Cardiac fibroblast (primary cell): ENCODE results near the gene LRMDA.

Experiments used
- DNase-seq, 2 donors: peaks; one replicate each; pipeline versions ENCODE4 v3.0.0 to v3.0.0-alpha.2; 2010; ENCODE audit warnings: low read depth in 2 of 2
- H3K4me3 ChIP-seq, 2 donors: replicated peaks in 1 of 2; 1 replicate in 1 of 2; 2 replicates in 1 of 2; pipeline ENCODE4 v1.5.1; 2011; ENCODE audit warnings: low read depth in 2 of 2, low read length in 2 of 2, mild to moderate bottlenecking in 2 of 2, moderate library complexity in 1 of 2
- TF ChIP-seq, protein P1 (sequence below): IDR thresholded peaks from one replicate; pipeline ENCODE4 v1.5.1; 2011; ENCODE audit warnings: low read depth, mild to moderate bottlenecking, low read length, inconsistent platforms

Gene LRMDA

DNA sequence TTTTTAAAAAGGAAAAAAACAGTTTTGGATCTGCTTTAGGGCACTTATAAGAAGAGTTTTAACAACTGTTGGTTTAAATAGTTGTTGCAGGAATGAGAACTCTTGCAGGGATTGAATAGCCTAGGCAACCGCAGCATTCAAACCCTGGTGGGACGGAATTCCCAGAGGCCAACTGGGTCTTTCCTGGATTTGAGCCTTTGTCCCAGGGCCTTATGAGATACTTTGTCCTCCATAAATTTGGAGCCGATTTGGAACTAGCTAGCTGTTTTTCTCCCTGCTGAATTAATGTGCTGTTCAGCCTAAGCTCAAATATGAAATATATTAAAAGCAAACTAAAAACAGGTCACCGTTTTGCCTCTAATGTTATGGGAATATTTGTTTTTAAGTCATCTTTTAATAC is 109.6 kb downstream of the LRMDA start:
- TF ChIP-seq, protein P1, sequence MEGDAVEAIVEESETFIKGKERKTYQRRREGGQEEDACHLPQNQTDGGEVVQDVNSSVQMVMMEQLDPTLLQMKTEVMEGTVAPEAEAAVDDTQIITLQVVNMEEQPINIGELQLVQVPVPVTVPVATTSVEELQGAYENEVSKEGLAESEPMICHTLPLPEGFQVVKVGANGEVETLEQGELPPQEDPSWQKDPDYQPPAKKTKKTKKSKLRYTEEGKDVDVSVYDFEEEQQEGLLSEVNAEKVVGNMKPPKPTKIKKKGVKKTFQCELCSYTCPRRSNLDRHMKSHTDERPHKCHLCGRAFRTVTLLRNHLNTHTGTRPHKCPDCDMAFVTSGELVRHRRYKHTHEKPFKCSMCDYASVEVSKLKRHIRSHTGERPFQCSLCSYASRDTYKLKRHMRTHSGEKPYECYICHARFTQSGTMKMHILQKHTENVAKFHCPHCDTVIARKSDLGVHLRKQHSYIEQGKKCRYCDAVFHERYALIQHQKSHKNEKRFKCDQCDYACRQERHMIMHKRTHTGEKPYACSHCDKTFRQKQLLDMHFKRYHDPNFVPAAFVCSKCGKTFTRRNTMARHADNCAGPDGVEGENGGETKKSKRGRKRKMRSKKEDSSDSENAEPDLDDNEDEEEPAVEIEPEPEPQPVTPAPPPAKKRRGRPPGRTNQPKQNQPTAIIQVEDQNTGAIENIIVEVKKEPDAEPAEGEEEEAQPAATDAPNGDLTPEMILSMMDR, result no peak
- DNase-seq, result no peak

DNA sequence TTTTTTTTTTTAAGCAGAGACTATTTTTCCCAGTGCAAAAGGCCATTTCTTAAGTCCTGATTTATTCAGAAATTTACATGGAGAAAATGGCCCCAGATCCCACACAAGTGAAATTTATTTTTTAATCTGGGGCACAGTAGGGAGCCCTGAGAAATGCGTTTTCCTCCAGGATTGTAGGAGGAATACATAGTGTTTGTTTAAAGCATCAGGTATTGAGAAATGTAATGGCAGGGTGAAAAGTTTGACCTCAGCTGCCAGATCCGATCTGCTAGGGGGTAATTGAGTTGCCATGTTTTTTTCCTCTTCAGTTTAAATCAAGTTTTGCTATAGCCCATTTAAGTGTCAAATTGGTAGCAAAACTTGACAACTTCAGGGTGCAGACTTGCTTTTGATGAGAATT is 110.0 kb downstream of the LRMDA start:
- DNase-seq, result no peak
- H3K4me3 ChIP-seq, result no peak overlapping the region
- TF ChIP-seq, protein P1, result no peak

More for the DNA sequence above, 109.6 kb downstream of the LRMDA start:
- no peak overlapping the region for H3K4me3 ChIP-seq

DNA sequence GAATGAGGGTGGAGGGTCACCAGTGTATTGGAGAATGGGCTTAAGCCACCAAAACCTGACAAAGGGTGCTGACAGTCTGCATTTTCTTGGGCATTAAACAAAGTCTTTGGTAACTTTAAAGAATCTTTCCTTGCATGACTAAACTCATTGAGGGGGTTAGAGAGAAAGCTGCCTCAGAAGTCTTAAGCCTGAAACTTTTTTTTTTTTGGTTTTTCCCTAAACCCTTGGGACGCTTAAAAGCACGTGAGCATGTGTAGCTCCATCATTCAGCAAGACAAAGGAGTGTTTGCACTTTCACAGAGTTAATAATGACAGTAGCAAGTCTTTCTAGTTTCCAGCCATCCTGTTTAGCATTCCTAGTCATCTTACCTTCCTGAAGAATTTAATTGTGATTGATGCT is 110.7 kb downstream of the LRMDA start:
- TF ChIP-seq, protein P1, result no peak
- no peak for DNase-seq
- no peak overlapping the region for H3K4me3 ChIP-seq

DNA sequence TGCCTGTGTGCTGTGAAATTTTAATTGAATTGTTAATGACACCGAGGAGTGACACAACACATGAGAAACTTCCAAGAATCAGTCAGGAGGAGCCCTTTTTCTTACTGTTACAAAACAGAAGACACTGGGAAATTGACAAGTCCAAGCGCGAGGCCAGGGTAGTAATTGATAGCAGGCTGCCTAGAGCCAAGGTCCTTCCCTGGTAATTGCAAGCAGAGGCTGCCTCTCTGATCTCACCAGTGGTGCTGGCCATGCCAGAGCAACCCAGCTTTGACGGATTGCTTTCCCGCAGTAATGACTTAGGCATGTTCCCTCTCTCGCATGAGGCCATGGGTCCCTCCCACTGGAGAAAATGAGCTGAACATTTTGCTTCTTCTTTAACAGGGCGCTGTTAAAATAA is 111.5 kb downstream of the LRMDA start:
- peak; percentile 28 to 42 for DNase-seq
- TF ChIP-seq, protein P1, result no peak
- no peak overlapping the region for H3K4me3 ChIP-seq

DNA sequence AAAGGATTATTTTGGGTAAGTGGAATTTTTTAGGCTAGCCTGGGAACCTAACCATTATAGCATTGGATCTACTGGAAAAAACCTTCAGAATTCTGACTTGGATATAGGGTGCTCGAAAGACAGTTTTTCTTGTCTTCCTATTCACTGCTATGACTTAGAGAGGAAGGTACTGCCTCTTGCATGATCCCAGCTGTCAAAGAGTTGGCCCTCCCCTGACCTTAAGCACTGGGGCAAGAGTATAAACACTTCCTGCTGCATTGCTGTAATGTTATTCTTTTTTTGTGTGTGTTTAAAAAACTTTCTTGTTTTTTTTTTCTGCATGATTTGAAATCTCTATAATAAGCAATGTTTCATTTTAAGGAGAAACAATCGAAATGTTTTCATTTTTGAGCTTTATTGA is 113.0 kb downstream of the LRMDA start:
- TF ChIP-seq, protein P1, result no peak
- DNase-seq, result peak in 1 of 2 donors; percentile 18
- H3K4me3 ChIP-seq, result no peak overlapping the region

DNA sequence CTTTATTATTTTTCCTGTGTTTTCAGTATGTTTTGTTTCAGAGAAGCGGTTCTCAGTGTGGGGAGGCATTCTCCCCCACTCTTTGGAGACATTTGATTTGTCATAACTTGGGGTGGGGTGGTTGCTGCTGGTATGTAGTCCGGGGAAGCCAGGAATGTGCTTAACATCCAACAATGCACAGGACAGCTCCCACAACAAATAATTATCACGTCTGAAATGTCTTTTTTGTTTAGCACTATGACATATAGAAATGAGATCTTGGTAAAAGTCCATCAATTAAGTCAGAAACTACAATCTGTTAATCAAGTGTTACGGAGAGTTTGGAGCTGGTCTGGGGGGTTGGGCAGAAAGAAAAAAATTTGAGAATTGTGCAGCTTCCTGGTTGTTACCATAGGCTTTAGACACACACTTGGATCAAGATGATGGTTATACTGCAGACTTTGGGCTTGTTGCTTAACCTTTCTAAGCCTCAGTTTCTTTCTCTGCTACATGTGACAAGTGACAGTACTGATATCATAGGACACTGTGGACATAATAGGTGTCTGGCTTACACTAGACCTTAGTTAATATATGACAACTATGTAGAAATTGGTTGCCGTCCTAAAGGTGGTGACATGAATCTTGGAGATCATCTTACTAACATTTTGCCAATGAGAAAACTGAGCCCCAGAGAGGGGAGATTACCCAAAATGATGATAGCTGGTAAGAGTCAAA is 113.7 kb downstream of the LRMDA start:
- DNase-seq, result peak; percentile 39 to 43
- TF ChIP-seq, protein P1, result no peak
- no peak overlapping the region for H3K4me3 ChIP-seq

DNA sequence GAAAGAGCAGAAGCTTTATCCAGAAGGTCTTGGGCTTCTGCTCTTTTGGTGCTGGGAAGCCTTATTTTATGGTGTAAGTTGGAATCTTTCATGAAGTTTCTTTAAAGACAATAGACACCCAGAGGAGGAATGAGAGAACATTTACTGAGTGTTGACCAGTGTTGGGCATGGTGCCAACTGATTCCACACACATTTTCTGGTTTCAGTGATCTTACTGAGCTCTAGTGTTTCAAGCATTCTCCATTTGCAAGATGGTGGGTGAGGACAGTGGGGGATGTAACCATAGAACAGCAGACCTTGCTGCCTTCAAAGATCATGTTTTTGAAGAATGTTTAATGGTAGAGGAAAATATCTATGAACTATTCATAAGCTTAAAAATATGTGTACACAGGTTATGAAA is 114.6 kb downstream of the LRMDA start:
- DNase-seq, result peak in 1 of 2 donors; percentile 19
- TF ChIP-seq, protein P1, result no peak

More for the DNA sequence above, 114.6 kb downstream of the LRMDA start:
- H3K4me3 ChIP-seq, result no peak overlapping the region
